Cardiac fibroblast (primary cell): Measurements from ENCODE around the gene ZNF292.
A peak's percentile ranks its signal among the peaks of the same experiment; 100 is the strongest.
"Not testable (repeated sequence)": the region's sequence is repeated elsewhere in the genome, so short reads cannot be mapped to it uniquely, and the experiment has no call there.

Source experiments
- DNase-seq, 2 donors: peaks; one replicate each; pipeline versions ENCODE4 v3.0.0 to v3.0.0-alpha.2; 2010; ENCODE audit warnings: low read depth in 2 of 2
- H3K4me3 ChIP-seq, 2 donors: replicated peaks in 1 of 2; 1 replicate in 1 of 2; 2 replicates in 1 of 2; pipeline ENCODE4 v1.5.1; 2011; ENCODE audit warnings: low read depth in 2 of 2, low read length in 2 of 2, mild to moderate bottlenecking in 2 of 2, moderate library complexity in 1 of 2
- TF ChIP-seq, protein P1 (sequence below): IDR thresholded peaks from one replicate; pipeline ENCODE4 v1.5.1; 2011; ENCODE audit warnings: low read depth, mild to moderate bottlenecking, low read length, inconsistent platforms

The ZNF292 gene

DNA sequence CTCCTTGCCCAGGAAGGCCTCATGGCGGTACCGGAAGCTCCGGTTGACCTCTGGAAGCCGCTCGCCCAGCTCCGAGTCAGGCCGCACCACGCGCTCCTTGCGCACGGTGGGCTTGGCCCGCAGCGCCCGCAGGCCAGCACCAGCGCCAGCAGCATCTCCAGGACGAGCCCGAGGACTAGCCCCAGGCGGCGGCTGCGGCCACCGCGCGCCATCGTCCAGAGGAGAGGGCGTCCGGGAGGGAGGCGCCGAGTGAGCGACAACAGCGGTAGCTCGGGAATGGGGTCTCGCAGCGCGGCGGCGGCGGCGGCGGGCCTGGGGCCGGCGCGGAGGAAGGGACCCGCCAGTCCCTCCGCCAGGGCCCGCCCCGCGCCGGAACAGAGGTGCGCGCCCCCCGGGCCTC is 32.9 kb upstream of the ZNF292 start:
- no peak overlapping the region for H3K4me3 ChIP-seq
- TF ChIP-seq, protein P1, sequence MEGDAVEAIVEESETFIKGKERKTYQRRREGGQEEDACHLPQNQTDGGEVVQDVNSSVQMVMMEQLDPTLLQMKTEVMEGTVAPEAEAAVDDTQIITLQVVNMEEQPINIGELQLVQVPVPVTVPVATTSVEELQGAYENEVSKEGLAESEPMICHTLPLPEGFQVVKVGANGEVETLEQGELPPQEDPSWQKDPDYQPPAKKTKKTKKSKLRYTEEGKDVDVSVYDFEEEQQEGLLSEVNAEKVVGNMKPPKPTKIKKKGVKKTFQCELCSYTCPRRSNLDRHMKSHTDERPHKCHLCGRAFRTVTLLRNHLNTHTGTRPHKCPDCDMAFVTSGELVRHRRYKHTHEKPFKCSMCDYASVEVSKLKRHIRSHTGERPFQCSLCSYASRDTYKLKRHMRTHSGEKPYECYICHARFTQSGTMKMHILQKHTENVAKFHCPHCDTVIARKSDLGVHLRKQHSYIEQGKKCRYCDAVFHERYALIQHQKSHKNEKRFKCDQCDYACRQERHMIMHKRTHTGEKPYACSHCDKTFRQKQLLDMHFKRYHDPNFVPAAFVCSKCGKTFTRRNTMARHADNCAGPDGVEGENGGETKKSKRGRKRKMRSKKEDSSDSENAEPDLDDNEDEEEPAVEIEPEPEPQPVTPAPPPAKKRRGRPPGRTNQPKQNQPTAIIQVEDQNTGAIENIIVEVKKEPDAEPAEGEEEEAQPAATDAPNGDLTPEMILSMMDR: no peak
- DNase-seq: no peak

DNA sequence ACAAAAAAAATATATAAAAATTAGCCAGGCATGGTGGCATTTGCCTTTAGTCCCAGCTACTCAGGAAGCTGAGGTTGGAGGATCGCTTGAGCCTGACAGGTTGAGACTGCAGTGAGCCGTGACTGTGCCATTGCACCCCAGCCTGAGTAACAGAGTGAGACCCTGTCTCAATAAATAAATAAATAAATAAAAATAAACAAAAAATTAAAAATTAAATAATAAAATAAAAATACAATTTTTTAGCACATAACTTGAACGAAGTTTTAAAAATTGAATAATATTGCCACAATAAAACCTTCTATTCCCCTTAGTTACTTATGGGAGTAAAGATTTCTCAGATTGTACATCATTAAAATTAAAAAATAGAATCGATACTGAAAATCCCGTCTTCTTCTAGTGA is 31.3 kb upstream of the ZNF292 start:
- TF ChIP-seq, protein P1: no peak
- no peak for DNase-seq

DNA sequence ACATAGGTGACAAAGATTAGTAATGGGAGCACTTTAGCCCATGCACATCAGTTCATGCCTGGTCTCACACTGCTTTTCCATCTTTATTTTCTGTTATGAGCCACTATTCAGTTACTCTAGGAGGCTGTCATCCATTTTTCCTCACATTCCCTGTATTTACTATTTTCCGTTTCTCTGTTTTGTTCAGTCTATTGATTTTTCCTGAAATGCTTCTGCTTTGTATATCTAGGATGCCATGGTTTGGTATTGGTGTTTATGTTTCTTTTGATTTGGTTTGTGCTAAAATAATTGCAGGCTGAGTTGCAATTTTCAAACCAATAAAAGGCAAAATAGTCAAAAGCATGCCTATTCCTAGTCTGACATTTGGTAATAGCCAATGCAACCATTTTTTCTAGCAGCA is 28.9 kb upstream of the ZNF292 start:
- no peak overlapping the region for H3K4me3 ChIP-seq
- DNase-seq: no peak
- TF ChIP-seq, protein P1: no peak

More for the DNA sequence above, 31.3 kb upstream of the ZNF292 start:
- no peak overlapping the region for H3K4me3 ChIP-seq

DNA sequence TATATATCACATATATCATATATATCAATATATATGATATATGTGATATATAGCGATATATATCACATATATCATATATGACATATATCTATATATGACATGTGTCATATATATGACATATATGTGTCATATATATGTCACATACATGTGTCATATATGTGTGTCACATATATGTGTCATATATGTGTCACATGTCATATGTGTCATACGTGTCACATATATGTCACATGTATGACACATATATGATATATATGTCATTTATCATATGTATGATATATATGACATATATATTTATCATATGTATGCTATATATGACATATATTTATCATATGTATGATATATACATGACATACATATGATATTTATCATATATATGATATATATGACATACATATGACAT is 27.6 kb upstream of the ZNF292 start:
- no peak for DNase-seq
- H3K4me3 ChIP-seq: no peak overlapping the region
- TF ChIP-seq, protein P1: no peak

DNA sequence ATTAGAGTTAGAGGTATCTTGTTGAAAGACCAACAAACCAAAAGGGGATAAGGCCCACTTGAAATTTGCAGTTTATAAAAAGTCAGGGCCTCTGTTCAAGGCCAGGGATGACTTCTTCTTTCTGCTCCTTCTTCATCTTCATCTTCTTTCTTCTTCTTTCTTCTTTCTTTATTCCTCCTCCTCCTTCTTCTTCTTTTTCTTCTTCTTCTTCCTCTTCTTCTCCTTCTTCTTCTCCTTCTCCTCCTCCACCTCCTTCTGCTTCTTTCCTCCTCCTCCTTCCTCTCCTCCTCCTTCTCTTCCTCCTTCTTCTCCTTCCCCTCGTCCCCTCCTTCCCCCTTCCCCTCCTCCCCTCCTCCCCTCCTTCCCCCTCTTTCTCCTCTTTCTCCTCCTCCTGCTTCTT is 18.4 kb upstream of the ZNF292 start:
- H3K4me3 ChIP-seq: no peak overlapping the region
- TF ChIP-seq, protein P1: no peak

DNA sequence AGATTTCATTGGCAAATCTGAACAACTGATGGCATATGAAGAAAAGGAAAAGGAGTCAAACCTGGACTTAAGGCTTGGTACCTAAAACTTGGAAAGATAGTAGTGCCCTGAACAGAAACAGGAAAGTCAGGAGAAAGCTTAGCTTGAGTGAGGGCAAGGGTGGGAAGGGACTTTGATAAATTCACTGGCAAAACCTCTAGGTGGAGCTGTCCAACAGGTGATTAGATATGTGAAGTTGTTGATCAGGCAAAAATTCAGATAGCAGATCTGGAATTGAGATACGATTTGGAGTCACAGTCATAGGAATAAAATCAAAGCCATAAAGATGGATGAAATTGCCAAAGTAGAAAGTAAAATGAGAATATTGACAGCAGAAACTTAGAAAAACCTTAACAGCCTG is 16.1 kb upstream of the ZNF292 start:
- DNase-seq: peak; percentile 64 to 77
- TF ChIP-seq, protein P1: peak; percentile 66
- no peak overlapping the region for H3K4me3 ChIP-seq

More for the DNA sequence above, 18.4 kb upstream of the ZNF292 start:
- DNase-seq: no peak

DNA sequence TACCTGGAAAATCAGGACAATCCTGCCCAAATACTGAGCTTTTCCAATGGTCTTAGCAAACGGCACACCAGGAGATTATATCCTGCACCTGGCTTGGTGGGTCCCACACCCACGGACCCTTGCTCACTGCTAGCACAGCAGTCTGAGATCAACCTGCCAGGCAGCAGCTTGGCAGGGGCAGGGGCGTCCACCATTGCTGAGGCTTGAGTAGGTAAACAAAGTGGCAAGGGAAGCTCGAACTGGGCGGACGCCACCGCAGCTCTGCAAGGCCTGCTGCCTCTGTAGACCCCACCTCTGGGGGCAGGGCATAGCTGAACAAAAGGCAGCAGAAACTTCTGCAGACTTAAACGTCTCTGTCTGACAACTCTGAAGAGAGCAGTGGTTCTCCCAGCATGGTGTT is 15.4 kb upstream of the ZNF292 start:
- not testable (repeated sequence) for DNase-seq, H3K4me3 ChIP-seq
